HG03469 (cell line): Measurements from ENCODE around the gene RAB21.
"Not testable (repeated sequence)": the region's sequence is repeated elsewhere in the genome, so short reads cannot be mapped to it uniquely, and the experiment has no call there.

ENCODE experiments used
- ATAC-seq: cut with Tn5 transposase; IDR thresholded peaks from one replicate; pipeline ENCODE4 v1.9.1; 2021; ENCODE audit warnings: mild to moderate bottlenecking, moderate library complexity, moderate number of reproducible peaks; ENCODE audit not compliant: unreplicated experiment

The RAB21 gene

GRCh38 chr12:71795901-71796300 lies 41.2 kb downstream of the RAB21 start:
- no peak for ATAC-seq

GRCh38 chr12:71797531-71797930 lies 42.9 kb downstream of the RAB21 start:
- ATAC-seq, result no peak

- no peak for ATAC-seq
These were observed 44.4 kb downstream of the RAB21 start for GRCh38 chr12:71799106-71799505.

GRCh38 chr12:71800177-71800576 lies 45.5 kb downstream of the RAB21 start:
- no peak for ATAC-seq

GRCh38 chr12:71804505-71804904 lies 49.8 kb downstream of the RAB21 start:
- ATAC-seq, result no peak

- no peak for ATAC-seq
These were observed 56.3 kb downstream of the RAB21 start for GRCh38 chr12:71810921-71811320.

GRCh38 chr12:71815242-71815641 lies 60.6 kb downstream of the RAB21 start:
- ATAC-seq, result not testable (repeated sequence)

GRCh38 chr12:71822088-71822487 lies 67.4 kb downstream of the RAB21 start:
- not testable (repeated sequence) for ATAC-seq

GRCh38 chr12:71828813-71829212 lies 74.2 kb downstream of the RAB21 start:
- ATAC-seq, result no peak

- no peak for ATAC-seq
These were observed 82.7 kb downstream of the RAB21 start for GRCh38 chr12:71837356-71837755.

- ATAC-seq, result no peak
These were observed 83.6 kb downstream of the RAB21 start for GRCh38 chr12:71838231-71838630.

- ATAC-seq, result no peak
These were observed 84.0 kb downstream of the RAB21 start for GRCh38 chr12:71838676-71839075.

- peak; percentile 2 for ATAC-seq
These were observed 85.7 kb downstream of the RAB21 start for GRCh38 chr12:71840231-71840847.

- peak; percentile 49 for ATAC-seq
These were observed 91.8 kb downstream of the RAB21 start for GRCh38 chr12:71846322-71846940.

GRCh38 chr12:71848212-71848611 lies 93.5 kb downstream of the RAB21 start:
- peak; percentile 70 for ATAC-seq

GRCh38 chr12:71849109-71849851 lies 94.6 kb downstream of the RAB21 start:
- no peak for ATAC-seq
